OCI-LY1 (cell line): ENCODE results near the gene TRAPPC2L.

ENCODE experiments used
- EZH2 ChIP-seq: fragments of 200-600 bp; sonication (generic), shearing (Covaris generic); IDR thresholded peaks from 2 replicates; pipeline ENCODE4 v1.8.0; 2017; ENCODE audit warnings: borderline replicate concordance, mixed run types, mild to moderate bottlenecking, antibody characterized with exemption, low read length, moderate library complexity, mixed read lengths
- TF ChIP-seq, protein P1 (sequence below): fragments of 200-600 bp; sonication (generic), shearing (Covaris generic); IDR thresholded peaks from 2 replicates; pipeline ENCODE4 v1.5.1; 2017; ENCODE audit warnings: mild to moderate bottlenecking, antibody characterized with exemption, low read length, moderate library complexity, mixed read lengths

DNA sequence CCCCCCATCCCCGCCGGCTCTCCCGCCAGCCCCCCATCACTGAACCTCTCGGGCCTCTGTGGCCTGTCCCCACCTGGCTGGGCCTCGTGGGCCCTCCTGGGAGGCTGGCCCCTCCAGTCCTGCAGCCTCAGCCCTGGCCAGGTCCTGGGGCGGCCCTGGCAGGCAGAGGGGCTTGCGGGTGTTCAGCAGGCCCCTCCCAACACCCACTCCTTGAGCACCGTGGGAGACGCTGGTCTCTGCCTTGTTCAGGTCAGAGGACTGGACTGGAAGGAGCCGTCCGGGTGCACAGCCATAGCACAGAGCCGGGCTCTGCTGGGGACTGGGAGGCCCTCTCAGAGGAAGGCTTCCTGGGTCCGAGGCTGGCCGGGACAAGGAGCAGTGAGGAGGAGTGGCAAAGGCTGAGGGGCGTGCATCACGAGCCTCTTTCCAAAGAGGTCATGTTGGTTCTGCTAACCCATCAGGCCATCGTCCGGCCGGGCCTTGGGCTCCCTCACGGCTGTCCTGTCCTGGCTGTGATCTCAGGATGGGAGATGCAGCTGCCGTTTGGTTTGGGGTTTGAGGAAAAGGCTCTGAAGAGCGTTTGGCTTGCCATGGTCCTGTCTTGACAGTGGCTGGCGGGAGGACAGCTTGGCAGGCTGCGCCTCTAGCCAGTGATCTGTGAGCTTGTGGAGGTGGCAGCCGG lies 15.9 kb downstream of the TRAPPC2L start:
- TF ChIP-seq, protein P1, sequence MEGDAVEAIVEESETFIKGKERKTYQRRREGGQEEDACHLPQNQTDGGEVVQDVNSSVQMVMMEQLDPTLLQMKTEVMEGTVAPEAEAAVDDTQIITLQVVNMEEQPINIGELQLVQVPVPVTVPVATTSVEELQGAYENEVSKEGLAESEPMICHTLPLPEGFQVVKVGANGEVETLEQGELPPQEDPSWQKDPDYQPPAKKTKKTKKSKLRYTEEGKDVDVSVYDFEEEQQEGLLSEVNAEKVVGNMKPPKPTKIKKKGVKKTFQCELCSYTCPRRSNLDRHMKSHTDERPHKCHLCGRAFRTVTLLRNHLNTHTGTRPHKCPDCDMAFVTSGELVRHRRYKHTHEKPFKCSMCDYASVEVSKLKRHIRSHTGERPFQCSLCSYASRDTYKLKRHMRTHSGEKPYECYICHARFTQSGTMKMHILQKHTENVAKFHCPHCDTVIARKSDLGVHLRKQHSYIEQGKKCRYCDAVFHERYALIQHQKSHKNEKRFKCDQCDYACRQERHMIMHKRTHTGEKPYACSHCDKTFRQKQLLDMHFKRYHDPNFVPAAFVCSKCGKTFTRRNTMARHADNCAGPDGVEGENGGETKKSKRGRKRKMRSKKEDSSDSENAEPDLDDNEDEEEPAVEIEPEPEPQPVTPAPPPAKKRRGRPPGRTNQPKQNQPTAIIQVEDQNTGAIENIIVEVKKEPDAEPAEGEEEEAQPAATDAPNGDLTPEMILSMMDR, result no peak
- TF ChIP-seq EZH2, result no peak
